Endothelial cell of umbilical vein (primary cell): Measurements from ENCODE around the gene FAM200A. TPM values are rescaled to one million over a fixed set of nuclear protein-coding genes. Genes with fewer than 3 reads are reported as not detected.
A peak's percentile ranks its signal among the peaks of the same experiment; 100 is the strongest.
"Not testable (repeated sequence)": the region's sequence is repeated elsewhere in the genome, so short reads cannot be mapped to it uniquely, and the experiment has no call there.

Source experiments
- BruUV-seq: library from RNA; stranded (reverse); fragments of 400-500 nt; replicated peaks from 2 replicates; lab custom pipeline; 2021; lab: Mats Ljungman, UMichigan
- CTCF ChIA-PET: fragments of 300-600, 350-600 bp; sonication (Branson Sonifier 250); formaldehyde crosslinking; loops from one replicate; lab custom pipeline; 2021; ENCODE audit warnings: antibody characterized with exemption, inconsistent platforms; lab: Charles Lee
- POLR2A ChIA-PET: fragments of 300-600, 350-600 bp; sonication (Branson Sonifier 250); formaldehyde crosslinking; loops from one replicate; lab custom pipeline; 2021; ENCODE audit warnings: antibody characterized with exemption, inconsistent platforms; lab: Charles Lee
- DNase-seq: peaks from one replicate; pipeline ENCODE4 v3.0.0-alpha.2; 2011; ENCODE audit warnings: low read depth, low spot score
- FAIRE-seq: peaks from 2 replicates; lab custom pipeline; 2011; peaks lifted over from hg19 to GRCh38; lab: Jason Lieb, UNC
- H2AFZ ChIP-seq: 2 replicates; pipeline ENCODE4 v1.6.0; 2012; ENCODE audit warnings: low read depth, low read length, control low read depth, inconsistent platforms
- H3K27ac ChIP-seq: 2 replicates; pipeline ENCODE4 v1.5.1; 2011; ENCODE audit warnings: low read depth, mild to moderate bottlenecking, control low read depth, low read length, moderate library complexity; ENCODE audit not compliant: insufficient read depth
- H3K27me3 ChIP-seq, 2 experiments: 2 replicates each; pipeline versions ENCODE4 v1.6.0 to v1.6.1; 2011; ENCODE audit warnings: low read length in 2 of 2, mixed read lengths in 1 of 2; ENCODE audit not compliant: control insufficient read depth in 2 of 2, insufficient read depth in 2 of 2
- H3K36me3 ChIP-seq, 2 experiments: 2 replicates in 1 of 2; 3 replicates in 1 of 2; pipeline ENCODE4 v1.5.1; 2011; ENCODE audit warnings: low read length in 2 of 2, mild to moderate bottlenecking in 1 of 2, moderate library complexity in 1 of 2; ENCODE audit not compliant: control insufficient read depth in 2 of 2, insufficient read depth in 2 of 2; ENCODE audit errors: extremely low read depth in 1 of 2
- H3K4me1 ChIP-seq: 3 replicates; pipeline ENCODE4 v1.5.1; 2011; ENCODE audit warnings: mild to moderate bottlenecking, low read length; ENCODE audit not compliant: control insufficient read depth, insufficient read depth; ENCODE audit errors: extremely low read depth
- H3K4me2 ChIP-seq: 2 replicates; pipeline ENCODE4 v1.6.1; 2011; ENCODE audit warnings: low read length, control low read depth, mixed read lengths; ENCODE audit not compliant: insufficient read depth
- H3K4me3 ChIP-seq, 3 experiments: fragments of 200-600 bp in 1 of 3; sonication (generic), shearing (Covaris generic) in 1 of 3; replicated peaks in 1 of 3; 2 replicates each; pipeline ENCODE4 v1.5.1; 2011 to 2016; ENCODE audit warnings: control low read depth in 3 of 3, low read length in 3 of 3, mild to moderate bottlenecking in 2 of 3, inconsistent platforms in 1 of 3, low read depth in 1 of 3, moderate library complexity in 1 of 3; ENCODE audit not compliant: insufficient read depth in 1 of 3
- H3K79me2 ChIP-seq: 2 replicates; pipeline ENCODE4 v1.6.0; 2012; ENCODE audit warnings: low read length, inconsistent platforms; ENCODE audit not compliant: control insufficient read depth, insufficient read depth
- H3K9ac ChIP-seq: replicated peaks from 2 replicates; pipeline ENCODE3; 2011; ENCODE audit warnings: low read length, control low read depth; ENCODE audit not compliant: insufficient read depth; ENCODE audit errors: extremely low read depth
- H3K9me1 ChIP-seq: replicated peaks from 3 replicates; pipeline ENCODE4 v1.6.0; 2011; ENCODE audit warnings: mild to moderate bottlenecking, low read length; ENCODE audit not compliant: control insufficient read depth, insufficient read depth; ENCODE audit errors: extremely low read depth
- H3K9me3 ChIP-seq: replicated peaks from 2 replicates; pipeline ENCODE4 v1.5.1; 2012; ENCODE audit warnings: low read length, inconsistent platforms; ENCODE audit not compliant: control insufficient read depth, insufficient read depth
- H4K20me1 ChIP-seq: replicated peaks from 2 replicates; pipeline ENCODE3; 2011; ENCODE audit warnings: mild to moderate bottlenecking, low read length; ENCODE audit not compliant: control insufficient read depth, insufficient read depth; ENCODE audit errors: extremely low read depth
- FOS ChIP-seq: IDR thresholded peaks from 2 replicates; pipeline ENCODE4 v1.6.1; 2011; ENCODE audit warnings: mild to moderate bottlenecking, low read length, moderate library complexity, borderline replicate concordance; ENCODE audit not compliant: insufficient read depth
- POLR2AphosphoS5 ChIP-seq: IDR thresholded peaks from 2 replicates; pipeline ENCODE4 v1.6.1; 2012; ENCODE audit warnings: low read depth, mild to moderate bottlenecking, control low read depth, low read length, moderate library complexity; ENCODE audit not compliant: insufficient read depth
- dilution Hi-C: fragments of 300-500 bp; cut with MboI; formaldehyde crosslinking; loops from one replicate; pipeline ENCODE4 v1.15.0; 2019; ENCODE audit warnings: low sequenced_read_pairs; ENCODE audit not compliant: extremely low pct_ligation_motif_present
- intact Hi-C: fragments of 100-400 bp; cut with micrococcal nuclease; formaldehyde crosslinking; loops from one replicate; pipeline ENCODE4 v1.10.0; 2022
- polyA plus RNA-seq, 4 experiments: library from polyadenylated mRNA; depleted of rRNA in 3 of 4; stranded (reverse) in 3 of 4; unstranded in 1 of 4; fragments of >200 nt; gene quantifications; 2 replicates each; pipeline versions ENCODE4 v1.2.1 to v1.2.3, GENCODE V29; 2011 to 2012; ENCODE audit warnings: missing spikeins in 1 of 4
- total RNA-seq: library from RNA; stranded (reverse); gene quantifications from 2 replicates; pipeline ENCODE4 v1.2.3, GENCODE V29; 2021
- TF ChIP-seq, protein P1 (sequence below), 2 donors: IDR thresholded peaks; 1 replicate in 1 of 2; 2 replicates in 1 of 2; pipeline ENCODE4 v1.5.1; 2011; ENCODE audit warnings: low read length in 2 of 2, mild to moderate bottlenecking in 2 of 2, moderate library complexity in 2 of 2, control low read depth in 1 of 2, inconsistent platforms in 1 of 2, low read depth in 1 of 2; ENCODE audit not compliant: insufficient read depth in 1 of 2; ENCODE audit errors: extremely low read depth in 1 of 2

Gene FAM200A
- total and polyA plus RNA-seq, 2 donors (not counting 3 experiments of a cell fraction or from before 2014, with no cell fraction given) = 2.1 to 3.6 TPM

DNA sequence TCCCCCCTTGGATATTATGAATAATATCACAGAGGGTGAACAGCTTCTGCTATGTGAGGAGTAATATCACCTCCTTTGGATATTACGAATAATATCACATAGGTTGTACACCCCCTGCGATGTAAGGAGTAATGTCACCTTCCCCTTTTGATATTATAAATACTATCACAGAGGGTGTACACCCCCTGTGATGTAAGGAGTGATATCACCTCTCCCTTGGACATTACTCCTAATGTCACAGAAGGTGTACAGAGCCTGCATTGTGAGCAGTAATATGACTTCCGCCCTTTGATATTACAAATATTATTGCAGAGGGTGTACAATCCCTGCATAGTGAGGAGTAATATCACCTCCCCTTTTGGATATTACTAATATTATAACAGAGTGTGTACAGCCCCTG, 37.0 kb upstream of the FAM200A start:
- Histone ChIP-seq H3K79me2 (no peaks in the 10 kb centered on the region), H3K9ac (no peak overlapping the region), H4K20me1 (no peaks in the 10 kb centered on the region), H2AFZ (no peak overlapping the region), H3K27me3 (peaks cover 2 to 3% of the 10 kb centered on the region in 2 experiments), H3K27ac (no peak overlapping the region), H3K4me1 (no peaks in the 10 kb centered on the region), H3K36me3 (no peaks in the 10 kb centered on the region), H3K4me3 (no peak overlapping the region), H3K9me3 (no peaks in the 10 kb centered on the region), H3K4me2 (no peak overlapping the region), H3K9me1 (no peaks in the 10 kb centered on the region)
- ChIA-PET POLR2A (no interaction called here), CTCF (no interaction called here)
- dilution Hi-C loops = no loop called here
- intact Hi-C loops = no loop called here
- no TSS peak for BruUV-seq
- FAIRE-seq (no peak), DNase-seq (no peak)
- TF ChIP-seq, protein P1, sequence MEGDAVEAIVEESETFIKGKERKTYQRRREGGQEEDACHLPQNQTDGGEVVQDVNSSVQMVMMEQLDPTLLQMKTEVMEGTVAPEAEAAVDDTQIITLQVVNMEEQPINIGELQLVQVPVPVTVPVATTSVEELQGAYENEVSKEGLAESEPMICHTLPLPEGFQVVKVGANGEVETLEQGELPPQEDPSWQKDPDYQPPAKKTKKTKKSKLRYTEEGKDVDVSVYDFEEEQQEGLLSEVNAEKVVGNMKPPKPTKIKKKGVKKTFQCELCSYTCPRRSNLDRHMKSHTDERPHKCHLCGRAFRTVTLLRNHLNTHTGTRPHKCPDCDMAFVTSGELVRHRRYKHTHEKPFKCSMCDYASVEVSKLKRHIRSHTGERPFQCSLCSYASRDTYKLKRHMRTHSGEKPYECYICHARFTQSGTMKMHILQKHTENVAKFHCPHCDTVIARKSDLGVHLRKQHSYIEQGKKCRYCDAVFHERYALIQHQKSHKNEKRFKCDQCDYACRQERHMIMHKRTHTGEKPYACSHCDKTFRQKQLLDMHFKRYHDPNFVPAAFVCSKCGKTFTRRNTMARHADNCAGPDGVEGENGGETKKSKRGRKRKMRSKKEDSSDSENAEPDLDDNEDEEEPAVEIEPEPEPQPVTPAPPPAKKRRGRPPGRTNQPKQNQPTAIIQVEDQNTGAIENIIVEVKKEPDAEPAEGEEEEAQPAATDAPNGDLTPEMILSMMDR (IDR thresholded peaks at IDR 0.05; ENCODE audit: extremely low read depth in 1 of 2, insufficient read depth in 1 of 2, low read depth in 1 of 2, low read length in 2 of 2) = no peak
- TF ChIP-seq POLR2AphosphoS5 = no peak
- no peak for TF ChIP-seq FOS

DNA sequence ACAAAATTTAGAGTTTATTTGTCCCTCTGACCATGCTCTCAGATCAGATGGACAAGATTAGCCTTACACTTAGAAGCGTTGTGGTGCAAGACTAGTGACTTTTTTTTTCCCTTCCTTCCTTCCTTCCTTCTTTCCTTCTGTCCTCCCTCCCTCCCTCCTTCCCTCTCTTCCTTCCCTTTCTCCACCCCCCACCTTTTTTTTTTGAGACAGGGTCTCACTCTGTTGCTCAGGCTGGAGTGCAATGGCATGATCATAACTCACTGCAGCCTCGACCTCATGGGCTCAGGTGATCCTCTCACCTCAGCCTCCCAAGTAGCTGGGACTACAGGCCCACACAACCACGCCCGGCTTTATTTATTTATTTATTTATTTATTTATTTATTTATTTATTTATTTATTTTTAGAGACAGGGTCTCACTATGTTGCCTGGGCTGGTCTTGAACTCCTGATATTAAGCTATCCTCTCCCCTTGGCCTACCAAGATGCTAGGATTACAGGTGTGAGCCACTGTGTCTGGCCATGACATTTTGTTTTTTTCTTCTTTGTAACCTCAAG, 28.9 kb upstream of the FAM200A start:
- H3K9me3 ChIP-seq, H3K79me2 ChIP-seq, H3K27me3 ChIP-seq, dilution Hi-C loops, H3K4me1 ChIP-seq, DNase-seq, intact Hi-C loops, H3K36me3 ChIP-seq, H3K9ac ChIP-seq, BruUV-seq, H3K27ac ChIP-seq, H3K9me1 ChIP-seq, POLR2A ChIA-PET, FAIRE-seq, H4K20me1 ChIP-seq: not testable (repeated sequence)
- CTCF ChIA-PET = interaction anchor here (0.8 to 2.1 kb wide), 7 partner anchors 9 to 212 kb away, joined by 3 to 10 read pairs (median 7); partner anchors contain the start of genes CPSF4, PTCD1 and ZSCAN25
- peak overlapping the region; percentile 28 to 33 (median 31) for H3K4me3 ChIP-seq
- H2AFZ ChIP-seq = peak overlapping the region; percentile 98
- H3K4me2 ChIP-seq = peak overlapping the region; percentile 86
